NCI-H2107 treated with DMSO at 0.1 percent for 48 hours (cell line): ENCODE data around the gene FMNL2.
"Not testable (repeated sequence)": the region's sequence is repeated elsewhere in the genome, so short reads cannot be mapped to it uniquely, and the experiment has no call there.

Experiments used
- DNase-seq: peaks from one replicate; lab custom pipeline; 2025; ENCODE audit not compliant: unreplicated experiment; lab: John Stamatoyannopoulos, UW

FMNL2 gene

DNA sequence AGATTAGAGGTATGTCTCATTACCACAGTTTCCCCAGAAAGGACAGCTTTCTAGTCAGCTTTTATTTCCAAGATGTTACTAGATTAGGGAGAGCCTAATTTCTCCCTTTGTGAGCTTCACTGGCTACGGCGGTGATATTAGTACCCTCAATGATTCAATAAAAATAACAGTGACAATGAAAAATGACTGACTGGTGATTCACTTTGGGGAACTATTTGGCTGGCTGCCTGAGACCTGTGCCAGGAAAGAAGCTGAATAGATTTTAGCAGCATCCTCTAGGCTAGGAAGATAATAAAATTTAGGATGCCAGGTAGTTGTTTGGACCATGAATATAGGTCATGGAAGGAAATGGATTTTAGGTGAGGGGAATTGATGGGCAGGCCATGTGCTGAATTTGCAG is 178.7 kb downstream of the FMNL2 start:
- no peak for DNase-seq

DNA sequence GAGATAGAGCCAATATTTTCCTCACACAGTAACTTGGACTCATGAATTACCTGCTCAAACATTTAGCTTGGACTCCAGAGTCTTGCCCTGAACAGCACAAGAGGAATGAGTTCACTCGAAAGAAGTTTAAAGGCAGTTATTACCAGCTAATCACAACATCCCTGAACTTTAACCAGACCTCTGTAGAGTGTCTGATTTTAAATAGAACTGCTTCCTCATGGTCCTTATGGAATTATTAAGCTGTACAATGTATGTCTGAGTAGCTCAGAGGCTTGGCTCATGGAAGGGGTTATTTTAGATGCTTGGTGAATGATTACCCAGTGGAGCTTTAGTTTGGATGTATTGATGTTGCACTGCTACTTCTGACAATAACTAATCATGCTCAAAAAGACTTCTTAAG is 183.1 kb downstream of the FMNL2 start:
- DNase-seq = no peak

DNA sequence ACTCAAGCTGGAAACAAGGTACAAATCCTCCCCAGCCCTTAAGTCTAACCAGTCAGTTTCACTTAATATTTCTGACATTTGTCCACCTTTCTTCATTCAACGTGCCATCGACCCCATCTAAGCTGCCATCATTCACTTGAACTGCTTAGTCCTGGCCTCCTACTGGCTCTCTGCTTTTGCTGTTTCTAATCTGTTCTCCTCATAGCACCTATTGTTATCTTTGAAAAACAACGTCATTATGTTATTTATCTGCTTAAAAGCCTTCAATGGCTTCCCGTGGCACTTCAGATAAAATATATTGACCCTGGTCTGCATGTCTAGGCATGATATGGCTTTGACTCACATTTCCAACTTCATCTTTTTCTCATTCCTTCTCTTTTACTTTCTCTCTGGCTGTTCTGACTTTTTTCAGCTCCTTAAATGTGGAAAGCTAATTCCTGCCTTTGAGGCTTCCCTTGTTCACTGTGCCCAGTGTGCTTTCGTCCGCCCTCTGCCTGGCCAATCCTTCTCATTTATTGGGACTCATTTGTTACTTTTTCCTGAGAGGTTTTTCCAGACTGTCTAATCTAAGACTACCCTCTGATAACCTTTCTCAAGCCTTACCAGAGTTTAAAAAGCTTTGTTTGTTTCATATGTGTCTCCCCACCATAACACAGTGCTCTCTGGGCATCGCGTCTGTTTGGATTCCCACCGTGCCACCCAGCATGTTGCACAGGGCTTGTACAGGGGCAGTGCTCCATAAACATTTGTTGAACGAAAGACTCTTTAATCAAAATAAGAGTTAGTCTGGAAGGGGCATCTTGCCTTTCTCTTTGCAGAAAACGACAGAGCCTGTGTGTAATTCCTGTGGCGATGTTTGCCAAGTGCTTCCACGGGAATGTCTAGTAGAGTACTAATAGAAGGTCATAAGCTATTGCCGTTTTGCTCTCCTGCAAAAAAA is 183.9 kb downstream of the FMNL2 start:
- no peak for DNase-seq

DNA sequence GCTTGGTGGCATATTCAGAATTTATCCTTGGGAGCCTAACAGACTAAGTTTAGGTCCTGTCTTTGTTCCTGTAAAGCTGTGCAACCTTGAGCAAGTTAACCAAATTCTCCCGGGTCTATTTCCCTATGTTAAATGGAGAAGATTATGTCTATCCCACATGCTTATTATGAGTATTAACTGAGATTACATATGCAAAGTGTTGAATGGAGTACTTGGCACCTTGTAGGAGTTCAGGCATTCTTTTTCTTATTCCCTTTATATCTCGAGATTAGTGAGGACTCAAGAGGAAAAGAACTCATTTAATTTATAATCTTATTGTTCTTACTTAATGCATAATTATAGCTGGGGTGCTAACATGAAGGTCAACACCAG is 184.6 kb downstream of the FMNL2 start:
- no peak for DNase-seq

DNA sequence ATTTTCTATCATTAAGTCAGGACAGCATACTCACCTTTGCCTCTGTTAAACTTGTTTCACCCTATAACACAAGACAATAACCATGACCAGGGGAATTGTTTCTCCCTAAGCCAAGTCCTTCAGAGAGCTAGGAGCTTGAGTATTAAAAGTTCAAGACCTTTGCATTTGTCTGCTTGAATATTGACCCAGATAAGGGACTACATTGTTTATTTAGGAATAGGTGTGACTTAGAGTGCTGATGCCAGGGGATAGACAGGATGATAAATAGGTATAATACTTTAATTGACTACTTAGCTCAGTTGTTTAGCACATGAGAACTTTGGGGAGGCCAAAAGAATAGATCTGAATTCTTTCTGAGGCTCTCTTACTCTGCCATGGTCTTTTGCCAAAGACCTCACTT is 185.8 kb downstream of the FMNL2 start:
- DNase-seq = no peak

DNA sequence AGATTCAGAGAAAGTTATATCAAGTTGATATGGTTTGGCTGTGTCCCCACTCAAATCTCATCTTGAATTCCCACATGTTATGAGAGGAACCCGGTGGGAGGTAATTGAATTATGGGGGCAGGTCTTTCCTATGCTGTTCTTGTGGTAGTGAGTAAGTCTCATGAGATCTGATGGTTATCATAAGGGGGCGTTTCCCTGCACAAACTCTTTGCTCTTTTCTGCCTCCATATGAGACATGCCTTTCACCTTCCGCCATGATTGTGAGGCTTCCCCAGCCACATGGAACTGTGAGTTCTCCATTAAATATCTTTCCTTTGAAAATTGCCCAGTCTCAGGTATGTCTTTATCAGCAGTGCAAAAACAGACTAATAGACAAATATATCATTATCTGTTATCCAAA is 187.5 kb downstream of the FMNL2 start:
- not testable (repeated sequence) for DNase-seq

DNA sequence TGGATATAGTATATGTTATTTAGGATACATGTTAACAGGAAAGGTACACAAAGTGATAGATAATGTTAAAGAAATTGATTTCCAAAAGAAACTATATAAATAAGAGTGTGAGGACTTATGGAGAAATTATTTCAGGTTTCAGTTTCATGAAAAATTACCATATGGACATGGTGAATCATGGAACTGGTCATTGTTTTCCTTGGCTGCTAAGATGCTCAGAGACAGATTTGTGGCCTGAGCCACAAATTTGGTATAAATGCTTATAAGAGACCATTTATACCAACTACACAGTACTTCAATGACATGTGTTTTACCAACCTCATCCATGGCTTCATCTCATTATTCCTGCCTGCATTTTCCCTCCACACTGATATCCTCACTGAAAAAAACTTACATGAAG is 188.1 kb downstream of the FMNL2 start:
- no peak for DNase-seq

DNA sequence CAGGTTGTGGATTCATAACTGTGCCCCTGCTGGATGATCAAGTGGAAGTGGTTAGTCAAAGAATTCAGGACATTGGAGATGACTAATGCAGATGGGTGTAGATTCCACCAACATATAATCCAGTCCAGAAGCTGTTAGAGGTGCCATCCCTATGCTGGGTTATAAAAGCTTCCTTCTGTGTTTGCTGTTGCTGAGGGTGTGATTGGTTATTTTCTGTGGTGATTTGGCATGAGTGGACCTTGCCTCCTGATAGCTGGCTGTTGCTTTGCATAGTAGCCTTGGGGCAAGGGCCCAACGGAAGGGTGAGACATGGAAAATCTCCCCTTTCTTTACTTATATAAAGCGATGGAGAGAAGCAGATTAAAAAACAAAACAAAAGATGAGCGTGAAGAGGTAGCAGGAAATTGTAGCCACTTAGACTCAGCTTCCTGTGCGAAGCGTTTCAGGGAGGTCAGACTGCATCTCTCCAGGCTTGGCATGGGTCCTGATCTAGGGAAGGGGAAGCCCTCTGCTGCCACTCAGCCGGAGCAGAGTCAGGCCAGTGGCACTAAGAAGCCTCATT is 190.4 kb downstream of the FMNL2 start:
- DNase-seq = no peak

DNA sequence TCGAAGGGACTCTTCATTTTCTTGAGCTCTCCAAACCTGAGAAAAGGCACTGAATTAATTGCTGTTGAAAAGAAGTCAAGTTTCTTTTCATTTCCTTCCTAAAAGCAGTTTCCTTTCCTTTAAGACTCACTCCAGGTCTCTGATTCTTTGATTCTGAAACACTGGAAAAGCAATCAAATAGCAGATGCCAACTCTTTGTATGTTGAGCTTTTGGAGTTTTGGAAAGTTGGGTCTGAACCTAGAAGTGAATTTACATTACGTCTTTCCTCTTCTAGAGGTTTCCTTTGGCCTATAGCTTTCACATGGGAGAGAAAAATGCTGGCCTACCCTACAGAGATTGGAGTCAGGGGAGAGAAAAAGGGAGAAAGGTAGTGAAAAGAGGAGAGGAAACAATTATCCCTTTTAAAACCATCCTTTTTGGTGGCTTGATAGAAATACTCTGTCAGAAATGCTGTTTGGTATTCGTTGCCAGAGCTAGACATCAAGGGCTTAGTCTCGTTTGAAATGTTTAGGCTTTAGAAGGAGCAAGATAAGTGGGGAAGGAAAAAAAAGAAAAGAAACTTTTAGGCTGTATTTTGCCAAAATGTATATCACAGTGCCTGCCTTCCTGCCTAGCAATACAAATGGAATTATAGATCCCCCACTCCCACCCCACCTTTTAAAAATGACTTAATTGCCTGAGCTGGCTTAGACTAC is 194.6 kb downstream of the FMNL2 start:
- DNase-seq = no peak

DNA sequence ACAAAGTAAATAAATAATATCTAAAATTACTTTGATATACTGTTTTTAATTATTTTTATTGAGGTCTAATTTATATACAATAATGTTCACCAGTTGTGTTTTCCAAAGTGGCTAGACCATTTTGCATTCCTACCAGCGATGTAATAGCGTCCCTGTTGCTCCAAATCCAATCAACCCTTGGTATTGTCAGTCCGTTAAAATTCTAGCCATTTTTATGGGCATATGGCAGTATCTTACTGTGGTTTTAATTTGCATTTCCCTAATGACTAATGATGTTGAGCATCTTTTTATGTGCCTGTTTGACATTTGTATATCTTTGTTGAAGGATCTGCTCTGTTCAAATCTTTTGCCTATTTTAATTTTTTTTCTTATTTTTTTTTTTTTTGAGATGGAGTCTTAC is 197.3 kb downstream of the FMNL2 start:
- DNase-seq = no peak

DNA sequence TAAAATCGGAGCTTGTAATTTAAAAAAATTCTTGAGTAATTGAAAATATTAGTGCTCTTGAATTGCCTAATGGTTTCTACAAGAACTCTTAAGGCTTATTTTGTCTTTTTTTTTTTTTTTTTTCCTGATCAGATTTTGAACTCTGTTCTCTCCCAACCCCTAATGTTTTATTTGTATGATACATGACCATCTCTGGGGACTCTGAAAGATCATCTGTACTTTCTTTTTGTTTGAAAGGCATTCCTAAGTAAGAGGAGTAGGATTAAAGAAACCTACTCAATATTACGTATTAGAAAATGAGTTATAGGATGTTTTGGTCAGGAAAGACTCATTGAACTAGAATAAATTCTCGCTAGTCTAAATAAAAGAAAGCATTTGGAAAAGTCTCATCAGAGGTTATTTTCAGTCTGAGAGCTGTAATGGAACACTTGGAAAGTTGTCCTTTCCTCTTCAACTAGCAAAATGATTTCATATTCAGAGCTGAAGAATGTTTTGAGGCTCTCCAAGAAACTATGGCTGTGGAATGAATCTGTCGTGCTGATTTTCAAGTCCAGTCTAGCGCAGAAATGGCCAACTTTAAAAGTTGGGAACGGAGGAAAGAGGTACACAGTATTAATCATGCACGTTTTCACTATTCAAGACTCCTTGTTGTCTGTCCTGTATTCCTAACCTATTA is 199.6 kb downstream of the FMNL2 start:
- no peak for DNase-seq

DNA sequence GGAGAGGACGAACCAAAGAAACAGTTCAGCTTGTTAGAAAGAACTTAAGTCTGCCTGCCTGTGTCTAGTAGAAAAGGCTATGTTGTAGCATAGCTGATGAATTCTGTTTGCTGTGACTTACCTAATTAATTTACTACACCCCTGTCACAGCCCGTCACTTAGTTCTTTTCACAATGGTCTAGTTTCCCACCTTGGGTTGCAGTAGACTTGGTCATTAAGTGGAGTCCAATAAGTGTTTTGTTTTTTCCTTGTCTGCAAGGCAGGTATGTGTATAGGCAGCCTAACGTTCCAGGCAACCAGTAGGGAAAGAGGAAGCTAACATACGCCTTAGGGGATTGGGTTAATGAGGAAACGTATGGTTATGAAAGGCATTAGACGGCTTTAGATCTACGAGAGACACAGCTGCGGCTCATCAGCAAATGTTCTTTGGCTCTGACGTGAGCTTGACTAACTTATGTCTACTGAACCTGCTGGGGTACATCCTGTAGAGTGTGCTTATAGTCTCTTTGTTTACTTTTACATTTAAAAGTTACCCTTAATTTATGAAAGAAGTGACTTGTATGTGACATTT is 202.2 kb downstream of the FMNL2 start:
- no peak for DNase-seq

DNA sequence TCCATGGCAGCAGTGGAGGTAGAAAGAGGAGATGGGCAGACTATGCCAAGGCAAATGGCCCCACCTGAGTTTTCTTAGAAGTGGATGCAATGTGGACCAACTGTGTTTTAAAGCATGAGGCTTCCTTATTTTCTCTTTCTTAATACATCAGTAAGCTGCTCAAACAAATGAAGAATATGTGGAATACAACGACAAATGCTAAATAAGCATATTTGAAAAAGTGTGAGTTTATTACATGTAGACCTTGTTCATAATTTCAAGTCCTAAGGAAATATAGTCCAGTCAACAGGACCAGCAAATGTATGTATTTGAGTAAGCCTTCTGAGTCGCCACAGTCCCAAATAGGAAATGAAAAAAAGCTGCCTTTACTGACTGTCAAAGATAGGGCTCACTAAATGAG is 204.4 kb downstream of the FMNL2 start:
- DNase-seq = no peak

DNA sequence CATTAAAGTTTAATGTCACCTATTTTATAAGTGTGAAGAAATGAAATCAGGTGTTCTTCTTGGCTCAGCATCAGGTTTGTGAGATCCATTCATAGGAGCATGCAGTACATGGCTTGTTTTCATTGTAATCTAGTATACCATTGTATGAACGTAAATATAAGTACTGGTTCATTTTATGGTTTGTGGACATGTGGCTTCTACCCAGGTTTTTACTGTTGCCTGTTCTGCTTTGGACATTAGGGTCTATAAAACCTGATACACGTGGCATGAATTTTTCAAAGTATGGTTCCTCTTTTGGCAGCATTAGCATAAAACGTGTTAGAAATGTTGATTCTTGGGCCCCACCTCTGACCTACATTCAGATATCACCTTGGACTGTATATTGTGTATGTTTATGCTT is 206.7 kb downstream of the FMNL2 start:
- DNase-seq = no peak

DNA sequence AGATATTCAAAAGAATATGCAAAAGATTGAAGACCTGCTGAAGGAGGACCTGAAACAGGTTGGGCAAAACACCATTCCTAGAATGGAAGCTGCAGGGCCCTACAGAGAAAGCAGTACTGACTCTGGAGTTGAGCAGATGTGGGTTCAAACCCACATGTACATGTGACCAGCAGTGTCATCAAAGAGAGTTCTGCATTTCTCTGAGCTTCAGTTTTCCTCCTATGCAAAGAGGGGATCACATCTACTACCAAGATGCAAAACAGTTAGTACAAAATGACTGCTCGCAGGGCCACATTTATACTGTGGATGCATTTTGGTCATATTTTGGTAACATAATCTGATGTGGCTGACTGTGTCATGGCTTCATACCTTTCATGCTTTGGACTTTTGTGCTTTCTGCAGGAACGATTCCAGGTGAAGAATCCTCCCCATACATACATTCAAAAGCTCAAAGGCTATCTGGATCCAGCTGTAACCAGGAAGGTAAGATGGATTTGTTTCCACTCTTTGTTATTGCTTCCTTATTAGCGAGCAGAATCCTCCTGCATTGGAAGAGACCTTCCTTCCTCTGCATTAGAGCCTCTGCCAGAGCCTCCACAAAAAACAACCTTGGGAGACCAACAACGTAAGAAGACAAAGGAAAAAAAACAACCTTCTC is 207.5 kb downstream of the FMNL2 start:
- no peak for DNase-seq

DNA sequence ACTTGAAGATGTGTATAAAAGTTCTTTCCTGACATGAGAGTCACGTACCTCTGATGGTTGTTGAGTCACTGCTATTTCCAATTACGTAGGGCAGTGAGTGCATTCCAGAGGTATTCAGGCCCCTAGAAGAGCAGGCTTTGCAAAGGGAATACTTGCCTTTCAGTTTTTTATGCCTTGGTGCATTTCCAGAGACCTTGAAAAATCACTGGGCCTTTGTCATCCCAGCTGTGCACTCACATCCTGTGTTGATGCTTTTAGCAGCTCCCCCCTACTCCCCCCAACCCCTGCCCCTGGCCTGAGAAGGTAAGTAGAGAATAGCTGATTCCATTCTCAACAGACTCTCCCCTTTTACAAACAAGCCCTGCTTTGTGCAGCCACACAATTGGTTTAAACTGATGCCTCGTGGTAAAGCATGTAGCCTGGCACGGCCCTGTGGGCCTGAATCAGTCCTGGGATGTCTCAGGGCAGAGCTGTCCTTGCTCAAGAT is 208.1 kb downstream of the FMNL2 start:
- DNase-seq = no peak

DNA sequence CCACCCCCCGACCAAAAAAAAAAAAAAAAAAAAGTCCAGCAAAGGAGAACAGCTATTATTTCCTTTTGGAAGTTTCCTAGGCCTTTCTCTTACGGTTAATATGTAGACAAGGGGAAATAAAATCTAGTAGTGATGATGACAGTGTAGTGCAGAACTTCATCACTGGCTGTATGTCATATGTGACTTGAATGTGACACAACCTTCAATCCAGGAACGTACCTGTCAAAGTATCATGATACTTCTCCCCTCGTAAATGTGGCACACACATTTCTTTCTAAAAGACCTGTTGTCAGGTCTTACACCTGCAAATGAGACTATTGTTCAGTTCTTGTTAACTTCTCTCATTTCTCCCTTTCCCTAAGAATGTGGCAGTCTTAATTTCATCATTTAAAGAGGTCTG is 208.7 kb downstream of the FMNL2 start:
- DNase-seq = no peak

DNA sequence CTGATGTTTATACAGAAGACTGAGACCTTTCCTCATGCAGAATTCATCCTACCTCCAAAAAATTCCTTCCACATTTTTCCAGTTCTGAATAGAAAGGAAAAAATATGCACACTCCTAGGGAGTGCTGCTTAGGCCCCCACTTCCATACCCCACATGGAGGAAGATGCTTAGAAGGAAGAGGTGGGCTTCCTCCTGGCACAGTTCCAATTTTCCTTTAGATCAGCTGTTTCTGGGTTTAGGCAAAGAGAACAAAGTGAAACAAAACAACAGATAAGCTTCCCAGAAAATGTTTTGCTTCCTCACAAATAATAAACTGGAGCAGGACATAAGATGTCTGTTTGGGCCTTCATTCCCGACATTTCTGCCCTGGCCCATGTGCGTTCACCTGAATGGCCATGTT is 209.7 kb downstream of the FMNL2 start:
- no peak for DNase-seq

DNA sequence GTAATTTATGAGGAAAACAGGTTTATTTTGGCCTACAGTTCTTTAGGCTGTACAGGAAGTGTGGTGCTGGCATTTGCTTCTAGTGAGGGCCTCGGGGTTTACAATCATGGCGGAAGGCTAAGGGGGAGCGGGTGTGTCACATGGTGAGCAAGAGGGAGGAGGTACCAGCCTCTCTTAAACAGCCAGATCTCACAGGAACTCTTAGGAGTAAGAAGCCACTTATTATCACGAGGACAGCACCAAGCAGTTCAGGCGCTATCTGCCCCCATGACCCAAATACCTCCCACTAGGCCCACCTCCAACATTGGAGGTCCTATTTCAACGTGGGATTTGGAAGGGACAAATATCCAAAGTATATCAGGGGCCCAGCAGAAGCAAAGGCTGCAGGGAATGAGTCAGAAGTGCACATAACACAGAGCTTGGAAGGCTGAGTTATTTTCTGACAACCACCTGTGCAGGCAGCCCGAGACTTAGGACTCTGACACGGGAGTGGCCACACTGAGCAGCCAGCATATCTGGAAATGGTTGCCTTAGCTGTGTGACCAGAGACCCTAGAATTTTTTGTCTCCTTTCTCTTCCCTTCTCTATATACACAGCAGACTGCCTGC is 211.4 kb downstream of the FMNL2 start:
- no peak for DNase-seq
